Stimulated activated naive CD8-positive, alpha-beta T cell treated with anti-CD3 and anti-CD28 coated beads, Interleukin-15, Interleukin-2, amounts not matched to agents 100 U/mL and 50 U/mL, for 24 hours (primary cell): Measurements from ENCODE around the gene RAB11FIP4.
A peak's percentile ranks its signal among the peaks of the same experiment; 100 is the strongest.

Experiments used
- ATAC-seq: fragments of 150-1000 bp; cut with Tn5 transposase; one replicate; pipeline ENCODE4 v1.10.0; 2021
- DNase-seq: peaks from one replicate; pipeline ENCODE4 v3.0.0; 2021

The RAB11FIP4 gene

DNA sequence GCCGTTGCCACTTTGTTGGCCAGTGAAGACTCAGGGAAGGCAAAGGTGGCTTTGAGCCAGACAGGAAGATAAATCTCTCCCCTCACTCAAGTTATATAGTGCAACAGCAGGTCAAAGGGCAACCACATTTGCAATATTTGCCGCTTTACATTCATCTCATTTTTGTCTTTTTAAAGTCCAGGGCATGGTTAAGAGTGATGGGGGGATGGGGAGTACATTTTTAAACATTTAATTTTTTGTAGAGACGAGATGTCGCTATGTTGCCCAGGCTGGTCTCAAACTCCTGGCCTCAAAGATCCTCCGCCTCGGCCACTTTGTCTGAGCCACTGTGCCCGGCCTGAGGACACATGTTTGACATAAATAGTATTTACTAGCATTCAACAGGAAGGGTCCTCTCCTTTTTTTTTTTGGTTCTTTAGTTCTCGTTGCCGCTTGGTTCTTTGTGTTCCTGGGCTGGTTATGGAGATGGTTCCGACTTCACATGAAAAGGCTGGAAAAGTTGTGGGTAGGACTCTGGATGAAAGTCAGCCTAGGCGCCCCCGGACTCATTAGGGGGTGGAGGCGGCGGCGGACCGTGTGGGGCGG lies 95.7 kb downstream of the RAB11FIP4 start:
- ATAC-seq (no peak), DNase-seq (no peak)

DNA sequence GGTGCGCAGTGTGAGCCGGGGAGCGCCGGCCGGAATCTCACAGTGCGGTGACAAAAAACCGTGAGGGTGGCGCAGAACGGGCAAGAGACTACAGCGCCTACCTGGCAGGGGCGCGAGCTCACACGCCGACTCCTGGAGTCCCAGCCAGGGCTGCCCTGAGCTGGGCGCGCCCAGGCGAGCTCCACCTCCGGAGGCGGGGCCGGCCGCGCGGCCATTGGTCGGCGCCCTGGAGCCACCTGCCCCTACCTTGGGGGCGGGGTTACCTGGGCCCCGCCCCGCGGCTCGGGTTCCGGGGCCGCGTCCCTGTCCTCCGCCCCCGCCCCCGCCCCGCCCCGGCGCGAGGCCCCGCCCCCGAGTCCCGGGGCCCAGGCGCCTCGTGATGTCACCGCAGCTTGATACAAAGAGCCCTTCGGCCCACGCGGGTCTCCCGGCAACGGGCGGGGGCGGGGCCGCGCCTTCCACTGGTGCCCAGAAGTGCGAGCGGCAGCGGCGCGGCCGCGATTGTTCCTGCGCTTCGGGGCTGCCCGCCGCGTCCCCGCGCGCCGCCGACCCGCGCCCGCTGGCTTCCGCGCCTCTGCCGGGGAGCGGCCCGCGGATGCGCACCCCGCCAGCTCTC lies 96.3 kb downstream of the RAB11FIP4 start:
- DNase-seq (peak; percentile 92), ATAC-seq (peak; percentile 86)

DNA sequence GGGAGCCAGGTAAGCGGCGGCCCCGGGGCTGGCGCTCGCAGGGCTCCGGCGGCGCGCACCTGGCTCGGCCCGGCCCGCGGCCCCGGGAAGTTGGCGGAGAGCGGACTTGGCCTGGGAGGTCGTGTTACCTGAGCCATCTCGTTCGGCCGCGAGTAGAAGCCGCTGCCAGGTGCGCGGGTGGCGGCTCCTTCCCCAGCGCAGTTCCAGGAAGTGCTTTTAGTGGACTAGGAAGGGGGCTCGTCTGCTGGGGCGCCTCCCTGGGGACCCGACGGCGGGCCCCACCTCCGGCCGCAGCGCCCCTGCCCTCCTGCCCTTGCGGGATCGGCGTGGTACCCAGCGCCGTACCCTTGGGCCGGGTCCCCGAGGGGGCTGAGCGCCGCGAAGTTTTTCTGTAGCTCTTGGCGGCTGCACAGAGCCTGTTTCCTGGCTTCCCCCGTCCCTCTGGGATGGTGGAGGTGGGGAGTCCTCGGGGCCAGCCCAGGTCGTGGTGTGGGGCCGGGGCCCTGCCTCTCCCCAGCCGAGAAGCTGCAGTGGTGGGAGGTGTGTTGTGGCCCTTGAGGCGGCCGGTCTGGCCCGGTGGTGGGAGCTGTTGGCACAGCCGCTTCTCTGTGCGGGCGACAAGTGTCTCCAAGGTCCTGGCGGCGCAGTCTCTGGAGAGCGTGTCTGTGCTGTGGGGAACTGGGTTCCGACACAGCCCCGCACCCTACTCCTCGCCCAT lies 96.9 kb downstream of the RAB11FIP4 start:
- no peak for DNase-seq
- ATAC-seq = no peak

DNA sequence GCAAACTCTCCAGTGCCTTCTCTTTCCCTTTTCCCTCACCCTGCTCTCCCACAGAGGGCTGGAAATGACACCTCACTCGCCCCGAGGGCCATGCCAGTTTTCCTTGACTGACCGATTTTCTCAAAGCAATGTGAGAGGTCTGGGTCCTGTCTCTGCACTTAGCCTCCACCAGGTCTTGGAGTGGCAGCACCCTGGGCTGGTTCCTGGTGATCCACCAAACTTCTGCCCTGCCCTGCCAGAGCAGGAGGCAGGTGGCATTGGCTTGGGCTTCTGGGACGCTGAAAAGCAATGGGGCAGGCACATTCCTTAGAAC lies 97.5 kb downstream of the RAB11FIP4 start:
- no peak for DNase-seq
- no peak for ATAC-seq

DNA sequence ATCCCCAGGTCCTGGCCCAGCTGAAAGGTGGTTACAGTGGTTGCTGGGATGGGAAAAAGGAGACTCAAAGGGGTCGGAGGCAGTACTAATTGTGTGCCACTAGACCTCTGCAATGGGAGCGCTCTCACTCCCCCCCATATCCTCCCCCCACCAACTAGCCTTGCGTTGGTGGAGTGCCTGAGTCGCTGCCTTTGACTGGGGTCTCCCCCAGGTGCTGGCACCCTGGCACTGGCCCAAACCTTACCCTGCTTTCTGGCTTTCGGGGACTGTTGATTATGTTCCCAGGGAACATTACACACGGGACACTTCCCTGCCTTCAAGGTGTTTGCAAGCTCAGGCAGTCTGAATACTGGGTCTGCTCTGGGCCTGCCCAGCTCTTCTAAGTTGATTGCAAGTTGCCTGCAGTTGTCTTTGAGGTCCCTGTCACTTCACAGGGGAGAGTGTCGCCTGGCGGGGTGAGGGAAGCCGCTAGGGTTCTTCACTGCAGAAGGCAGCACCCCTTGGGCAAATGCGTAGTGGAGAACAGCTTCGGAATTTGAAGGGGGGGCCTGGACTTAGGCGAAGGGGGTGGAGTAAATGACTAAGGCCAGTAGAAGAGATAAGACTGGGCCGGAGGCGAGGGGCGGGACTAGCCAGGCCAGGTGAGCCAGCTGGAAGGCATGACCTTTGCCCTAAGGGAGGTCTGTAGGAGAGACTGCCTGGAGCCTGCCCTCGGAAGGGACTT lies 98.0 kb downstream of the RAB11FIP4 start:
- DNase-seq = no peak

DNA sequence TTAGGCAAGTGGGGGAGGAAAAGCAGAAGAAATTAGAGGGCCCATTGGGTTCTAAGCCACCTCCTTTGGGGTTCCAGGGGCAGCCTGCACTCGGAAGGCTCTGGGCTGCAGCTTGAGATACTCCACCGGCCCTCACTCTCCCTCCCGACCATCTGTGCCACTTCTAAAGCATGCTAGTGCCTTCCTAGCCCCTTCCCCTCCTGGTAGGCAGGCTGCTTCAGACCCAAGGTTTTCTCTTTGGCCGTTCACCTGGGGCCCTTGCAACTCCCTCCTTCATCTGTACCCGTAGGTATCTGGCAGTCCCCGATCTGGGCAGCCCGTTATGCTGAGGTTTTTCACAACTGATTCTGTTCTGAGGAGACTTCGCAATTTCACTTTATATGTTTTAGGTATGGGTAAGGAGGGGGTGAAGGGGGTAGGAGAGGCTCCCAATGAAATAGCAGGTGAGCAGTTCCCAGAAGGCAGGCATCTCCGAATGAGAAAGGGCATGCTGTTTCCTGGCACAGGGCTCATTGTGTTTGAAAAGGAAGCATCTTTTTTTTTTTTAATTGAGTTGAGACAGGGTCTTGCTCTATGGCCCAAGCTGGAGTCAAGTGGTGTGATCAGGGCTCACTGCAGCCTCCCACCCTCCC lies 98.7 kb downstream of the RAB11FIP4 start:
- no peak for DNase-seq
- no peak for ATAC-seq

More for the DNA sequence above, 98.0 kb downstream of the RAB11FIP4 start:
- ATAC-seq = no peak

DNA sequence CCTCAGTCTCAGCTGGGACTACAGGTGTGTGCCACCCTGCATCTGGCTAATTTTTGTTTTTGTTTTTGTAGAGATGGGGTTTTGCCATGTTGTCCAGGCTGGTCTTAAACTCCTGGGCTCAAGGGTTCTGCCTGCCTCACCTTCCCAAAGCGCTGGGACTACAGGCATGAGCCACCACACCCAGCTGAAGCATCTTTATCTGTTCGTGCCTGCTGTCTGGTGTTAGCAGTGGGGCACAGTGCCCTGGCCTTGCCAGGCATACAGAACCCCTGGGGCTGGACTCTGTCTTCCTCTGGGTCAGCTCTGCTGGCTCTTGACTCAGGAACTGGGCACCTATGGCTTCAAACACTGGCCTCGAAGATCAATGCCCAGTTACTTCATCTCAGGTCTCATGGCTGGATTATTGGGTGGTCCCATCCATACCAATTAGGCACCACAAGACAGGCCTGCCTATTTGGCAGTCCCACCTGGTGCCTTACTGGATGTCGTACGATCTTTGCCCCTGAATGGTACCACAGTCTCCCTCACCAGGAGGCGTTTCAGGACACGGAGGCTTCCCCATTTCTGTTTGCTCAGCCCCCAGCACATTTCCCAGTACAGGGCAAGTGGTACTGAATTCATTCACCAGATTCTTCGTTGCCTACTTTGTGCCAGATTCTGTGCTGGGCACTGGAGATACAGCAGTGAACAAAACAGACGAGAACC lies 99.3 kb downstream of the RAB11FIP4 start:
- DNase-seq (no peak), ATAC-seq (no peak)

DNA sequence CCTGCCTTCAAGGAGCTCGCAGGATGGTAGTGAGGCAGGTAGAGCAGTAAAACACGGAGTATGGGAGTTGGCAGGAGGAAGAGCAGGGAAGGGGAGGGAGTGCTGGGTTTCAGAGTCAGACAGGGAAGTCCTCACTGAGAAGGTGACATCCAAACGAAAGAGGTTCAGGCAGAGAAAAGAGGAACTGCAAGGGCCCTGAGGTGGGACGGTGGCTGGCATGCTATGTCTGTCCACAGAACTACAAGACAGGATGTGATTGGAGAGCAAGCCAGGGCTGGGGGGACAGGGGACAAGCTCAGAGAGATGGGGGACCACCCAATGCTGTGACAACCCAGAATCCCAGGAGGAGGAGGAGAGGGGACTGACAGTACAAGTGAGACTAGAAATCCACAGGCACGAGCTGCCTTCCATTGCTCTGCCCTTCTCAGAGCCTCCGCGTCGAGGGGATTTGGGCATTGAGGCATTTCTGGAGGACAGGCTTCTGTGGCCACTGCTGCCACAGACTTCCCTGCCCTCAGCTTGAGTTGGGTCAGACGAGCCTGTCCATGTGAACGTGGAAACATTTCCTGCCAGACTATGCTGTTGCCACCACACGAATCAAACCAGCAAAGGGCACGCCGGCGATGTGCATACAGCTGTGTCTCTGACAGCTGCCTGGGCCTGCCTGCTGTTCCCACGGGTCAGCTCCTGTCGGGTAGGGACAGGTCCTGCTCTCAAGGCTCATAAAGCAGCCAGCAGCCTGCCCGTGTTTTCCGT lies 100.1 kb downstream of the RAB11FIP4 start:
- no peak for DNase-seq
- no peak for ATAC-seq

GRCh38 chr17:31492206-31492605 lies 100.7 kb downstream of the RAB11FIP4 start:
- DNase-seq = no peak
- ATAC-seq = no peak

DNA sequence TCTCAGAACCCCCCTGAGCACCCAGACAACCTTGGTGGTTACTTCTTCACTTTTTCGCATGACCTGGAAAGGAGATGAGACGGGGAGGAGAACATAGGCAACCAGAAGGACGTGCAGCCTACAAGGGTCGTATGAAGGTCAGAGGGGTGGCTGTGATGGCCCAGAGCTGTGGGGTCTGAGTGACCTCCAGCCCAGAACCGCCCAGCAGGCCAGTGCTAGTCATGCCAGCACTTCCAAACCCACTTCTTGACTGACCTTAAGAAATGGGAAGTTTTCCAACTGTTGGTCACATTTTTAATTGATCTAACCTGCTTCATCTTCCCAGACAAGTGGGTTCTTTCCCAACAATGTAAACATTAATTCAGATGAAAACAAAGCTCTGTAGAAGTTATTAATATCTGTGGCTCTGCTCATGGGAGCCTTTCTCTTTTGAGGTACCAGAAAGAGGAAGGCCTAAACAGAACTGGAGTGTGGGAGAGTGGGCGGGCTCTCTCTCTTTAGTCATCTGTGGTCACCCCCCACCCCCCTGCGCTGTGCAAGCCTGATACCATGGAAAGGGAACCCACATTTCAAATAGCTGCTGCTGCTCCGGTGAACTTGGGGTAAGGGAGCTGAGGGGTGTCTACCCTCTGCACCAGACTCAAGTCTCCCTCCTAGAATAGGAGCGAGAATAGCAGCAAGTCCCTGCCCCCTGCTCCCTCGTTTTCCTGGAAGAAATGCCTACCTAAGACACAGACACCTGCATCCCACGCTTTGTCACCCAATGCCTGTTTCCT lies 101.6 kb downstream of the RAB11FIP4 start:
- DNase-seq = peak; percentile 82
- ATAC-seq = peak; percentile 55

- ATAC-seq (no peak), DNase-seq (no peak)
These were observed 102.2 kb downstream of the RAB11FIP4 start for GRCh38 chr17:31493656-31494155.

- DNase-seq (peak; percentile 60), ATAC-seq (peak; percentile 84)
These were observed 103.0 kb downstream of the RAB11FIP4 start for GRCh38 chr17:31494259-31495021.

DNA sequence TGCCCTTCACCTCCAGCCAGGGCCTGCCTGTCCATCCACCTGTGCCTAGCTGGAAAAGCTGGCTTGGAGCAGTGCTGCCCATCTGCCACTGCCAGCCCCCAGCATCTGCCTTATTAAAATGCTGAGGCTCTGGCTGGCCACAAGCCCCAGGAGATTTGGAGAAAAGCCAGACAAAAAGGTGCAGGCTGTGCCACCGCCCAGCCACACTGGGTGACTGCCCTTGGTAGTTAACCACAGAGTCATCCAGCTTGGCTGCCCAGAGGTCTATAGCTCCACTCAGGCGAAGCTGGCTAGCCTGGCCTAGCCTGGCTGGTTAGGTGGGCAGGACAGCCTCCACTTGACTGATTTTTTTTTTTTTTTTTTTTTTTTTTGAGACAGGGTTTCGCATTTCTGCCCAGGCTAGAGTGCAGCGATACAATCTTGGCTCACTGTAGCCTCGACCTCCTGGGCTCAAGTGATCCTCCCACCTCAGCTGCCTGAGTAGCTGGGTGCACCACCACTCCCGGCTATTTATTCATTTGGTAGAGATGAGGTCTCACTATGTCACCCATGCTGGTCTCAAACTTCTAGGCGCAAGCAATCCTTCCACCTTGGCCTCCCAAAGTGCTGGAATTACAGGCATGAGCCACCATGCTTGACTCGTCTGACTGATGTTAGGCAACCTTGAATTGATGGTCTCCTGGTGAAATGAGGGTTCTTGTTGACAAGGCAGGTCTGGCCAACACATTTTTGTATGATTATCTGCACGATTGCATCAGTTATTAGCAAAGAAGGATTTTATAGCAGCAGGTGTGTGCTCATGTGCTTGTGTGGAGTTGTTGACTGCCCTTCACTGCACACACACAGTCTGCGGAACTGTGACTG lies 103.8 kb downstream of the RAB11FIP4 start:
- DNase-seq (no peak), ATAC-seq (no peak)

- DNase-seq (no peak), ATAC-seq (no peak)
These were observed 104.6 kb downstream of the RAB11FIP4 start for GRCh38 chr17:31496097-31496496.

- ATAC-seq (no peak), DNase-seq (no peak)
These were observed 105.1 kb downstream of the RAB11FIP4 start for GRCh38 chr17:31496601-31497000.

DNA sequence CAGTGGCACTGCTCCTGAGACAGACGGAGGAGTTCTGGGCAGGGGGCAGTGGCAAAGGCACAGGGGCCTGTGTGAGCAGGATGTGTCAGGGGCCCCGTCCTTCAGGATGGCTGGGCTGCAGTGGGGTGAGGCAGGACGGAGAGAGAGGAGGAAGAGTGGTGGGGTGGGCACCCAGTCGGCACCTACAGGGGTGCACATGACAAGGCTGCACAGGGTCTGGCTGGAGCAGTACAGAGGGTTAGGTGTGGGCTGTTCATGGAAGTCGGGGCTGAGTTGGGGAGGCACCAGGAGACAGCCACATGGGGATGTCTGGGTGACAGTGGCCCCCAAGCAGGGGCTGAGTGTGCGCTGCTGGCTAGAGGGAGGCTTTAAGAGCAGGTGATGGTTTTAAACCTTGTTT lies 106.0 kb downstream of the RAB11FIP4 start:
- DNase-seq (no peak), ATAC-seq (no peak)

DNA sequence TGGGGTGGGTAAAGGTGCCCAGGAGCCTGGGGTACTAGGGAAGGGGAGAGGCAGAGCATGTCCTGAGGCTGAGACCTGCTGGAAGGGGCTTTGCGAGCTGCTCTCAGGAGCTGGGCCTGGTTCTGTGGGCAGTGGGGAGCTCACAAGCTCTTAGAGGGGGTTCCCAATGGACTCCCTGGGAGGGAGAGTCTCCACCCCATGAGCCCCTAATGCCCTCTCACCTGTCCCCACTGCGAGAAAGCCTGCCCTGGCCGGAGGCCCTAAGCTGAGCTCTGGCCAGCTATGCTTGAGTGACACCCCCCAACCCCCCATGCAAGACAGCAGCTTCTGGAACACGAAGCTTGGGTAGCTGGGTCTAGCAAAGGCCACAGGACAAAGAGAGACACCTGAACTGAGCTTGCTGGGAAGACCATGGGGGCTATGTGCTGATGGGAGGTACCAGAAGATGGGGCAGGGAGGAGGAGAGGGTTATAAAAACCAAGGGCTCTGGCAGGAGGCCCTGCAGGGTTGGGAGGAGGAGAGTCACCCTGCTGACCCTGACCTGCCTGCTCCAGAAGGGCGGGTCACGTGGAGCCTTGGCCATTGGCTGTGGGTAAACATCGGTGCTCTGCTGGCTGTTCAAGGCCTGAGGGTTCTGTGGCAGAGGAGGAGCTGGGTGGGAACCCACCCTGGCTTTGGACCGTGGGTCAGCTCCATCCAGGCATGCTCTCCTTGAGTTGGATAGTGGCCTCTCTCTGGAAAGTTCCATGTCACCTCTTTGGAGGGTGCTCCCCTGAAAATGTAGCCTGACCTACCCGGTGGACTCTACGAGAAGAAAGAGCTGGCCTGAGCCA lies 106.7 kb downstream of the RAB11FIP4 start:
- ATAC-seq (no peak), DNase-seq (no peak)
